ENCODE measurements around the gene PLEKHM2. TPM values are rescaled to one million over a fixed set of nuclear protein-coding genes. Genes with fewer than 3 reads are reported as not detected.
"Not testable (repeated sequence)": the region's sequence is repeated elsewhere in the genome, so short reads cannot be mapped to it uniquely, and the experiment has no call there.

PLEKHM2 gene
- total RNA-seq: 10 to 100 TPM; 23.7 to 45.7 (median 33.4) TPM

GRCh38 chr1:15684042-15684461 is at the start of gene PLEKHM2:
Gene PLEKHM2, plus strand, starts transcription at chr1:15684320. Its CDS starts 239 bp downstream, at chr1:15684559.
- ATAC-seq (replicated peaks in 6 of 8): peak; percentile 22 to 88 (median 76)
- Histone ChIP-seq H3K4me1 (replicated peaks in 1 of 2) (peaks cover 8 to 14% of the 10 kb centered on the region in 2 donors), H3K4me3 (peak within 1 kb of the TSS; percentile 54 to 95 (median 87)), H3K27ac (peak within 1 kb of the TSS; percentile 74 to 90)
- WGBS, 10 experiments: 0% methylated on average over 5 to 22 of the region's 52 CpGs; no CpG with 5 or more reads in 8 of the 10 experiments
- in situ Hi-C loops (cut with MboI; ENCODE audit: low pct_unique_long_range_greater_than_20kb in 2 of 9, low sequenced_read_pairs in 9 of 9, unreplicated experiment in 9 of 9): no loop called here

GRCh38 chr1:15636436-15636835 is 47.7 kb upstream of the PLEKHM2 start:
- Histone ChIP-seq H3K27ac (no peak overlapping the region), H3K4me3 (no peak overlapping the region), H3K4me1 (replicated peaks in 1 of 2) (no peaks in the 10 kb centered on the region)
- WGBS, 10 experiments: 93 to 100% (median 100%) methylated on average over 2 to 4 of the region's 4 CpGs; no CpG with 5 or more reads in 5 of the 10 experiments
- in situ Hi-C loops (cut with MboI; ENCODE audit: low pct_unique_long_range_greater_than_20kb in 2 of 9, low sequenced_read_pairs in 9 of 9, unreplicated experiment in 9 of 9): no loop called here
- no peak for ATAC-seq (replicated peaks in 6 of 8)

GRCh38 chr1:15637826-15638225 is 46.3 kb upstream of the PLEKHM2 start:
- no peak for ATAC-seq (replicated peaks in 6 of 8)
- Histone ChIP-seq H3K27ac (no peak overlapping the region), H3K4me1 (replicated peaks in 1 of 2) (no peaks in the 10 kb centered on the region), H3K4me3 (no peak overlapping the region)
- WGBS, 10 experiments: 62 to 100% (median 95%) methylated on average over 1 to 4 of the region's 4 CpGs; no CpG with 5 or more reads in 1 of the 10 experiments
- in situ Hi-C loops (cut with MboI; ENCODE audit: low pct_unique_long_range_greater_than_20kb in 2 of 9, low sequenced_read_pairs in 9 of 9, unreplicated experiment in 9 of 9): no loop called here

- no peak for ATAC-seq (replicated peaks in 6 of 8)
- Histone ChIP-seq H3K27ac (no peak overlapping the region), H3K4me1 (replicated peaks in 1 of 2) (no peaks in the 10 kb centered on the region), H3K4me3 (no peak overlapping the region)
- in situ Hi-C loops (cut with MboI; ENCODE audit: low pct_unique_long_range_greater_than_20kb in 2 of 9, low sequenced_read_pairs in 9 of 9, unreplicated experiment in 9 of 9): no loop called here
Measured at GRCh38 chr1:15639262-15639661, 44.9 kb upstream of the PLEKHM2 start.

GRCh38 chr1:15639931-15640330 is 44.2 kb upstream of the PLEKHM2 start:
- no peak for ATAC-seq (replicated peaks in 6 of 8)
- WGBS, 10 experiments: 80 to 100% (median 92%) methylated on average over 1 to 4 of the region's 4 CpGs; no CpG with 5 or more reads in 1 of the 10 experiments

GRCh38 chr1:15640667-15641066 is 43.5 kb upstream of the PLEKHM2 start:
- Histone ChIP-seq H3K4me3 (no peak overlapping the region), H3K27ac (no peak overlapping the region), H3K4me1 (replicated peaks in 1 of 2) (no peaks in the 10 kb centered on the region)
- WGBS, 10 experiments: 88 to 100% (median 98%) methylated on average over 1 to 3 of the region's 3 CpGs
- ATAC-seq (replicated peaks in 6 of 8): no peak
- in situ Hi-C loops (cut with MboI; ENCODE audit: low pct_unique_long_range_greater_than_20kb in 2 of 9, low sequenced_read_pairs in 9 of 9, unreplicated experiment in 9 of 9): no loop called here

More at GRCh38 chr1:15639931-15640330, 44.2 kb upstream of the PLEKHM2 start:
- Histone ChIP-seq H3K4me1 (replicated peaks in 1 of 2) (no peaks in the 10 kb centered on the region), H3K4me3 (no peak overlapping the region), H3K27ac (no peak overlapping the region)
- in situ Hi-C loops (cut with MboI; ENCODE audit: low pct_unique_long_range_greater_than_20kb in 2 of 9, low sequenced_read_pairs in 9 of 9, unreplicated experiment in 9 of 9): no loop called here

- in situ Hi-C loops (cut with MboI; ENCODE audit: low pct_unique_long_range_greater_than_20kb in 2 of 9, low sequenced_read_pairs in 9 of 9, unreplicated experiment in 9 of 9): no loop called here
- H3K4me1 ChIP-seq (replicated peaks in 1 of 2): no peaks in the 10 kb centered on the region
- no peak overlapping the region for H3K27ac ChIP-seq
- WGBS, 10 experiments: 86 to 100% (median 100%) methylated on average over 1 of the region's 1 CpG
- ATAC-seq (replicated peaks in 6 of 8): no peak
- no peak overlapping the region for H3K4me3 ChIP-seq
Measured at GRCh38 chr1:15649937-15650336, 34.2 kb upstream of the PLEKHM2 start.

GRCh38 chr1:15650433-15650832 is 33.7 kb upstream of the PLEKHM2 start:
- in situ Hi-C loops (cut with MboI; ENCODE audit: low pct_unique_long_range_greater_than_20kb in 2 of 9, low sequenced_read_pairs in 9 of 9, unreplicated experiment in 9 of 9): no loop called here
- H3K4me1 ChIP-seq (replicated peaks in 1 of 2): no peaks in the 10 kb centered on the region
- no peak for ATAC-seq (replicated peaks in 6 of 8)
- H3K4me3 ChIP-seq: no peak overlapping the region
- no peak overlapping the region for H3K27ac ChIP-seq
- 80 to 100% (median 100%) methylated on average over 1 to 2 of the region's 2 CpGs; no CpG with 5 or more reads in 2 of the 10 experiments for WGBS, 10 experiments

GRCh38 chr1:15652130-15652529 is 32.0 kb upstream of the PLEKHM2 start:
- H3K4me1 ChIP-seq (replicated peaks in 1 of 2); H3K4me3 ChIP-seq; ATAC-seq (replicated peaks in 6 of 8); H3K27ac ChIP-seq; in situ Hi-C loops (cut with MboI; ENCODE audit: low pct_unique_long_range_greater_than_20kb in 2 of 9, low sequenced_read_pairs in 9 of 9, unreplicated experiment in 9 of 9): not testable (repeated sequence)
- WGBS, 10 experiments: 83 to 100% (median 97%) methylated on average over 1 to 5 of the region's 6 CpGs; no CpG with 5 or more reads in 5 of the 10 experiments

- no peak for ATAC-seq (replicated peaks in 6 of 8)
- no peak overlapping the region for H3K4me3 ChIP-seq
- no peaks in the 10 kb centered on the region for H3K4me1 ChIP-seq (replicated peaks in 1 of 2)
- H3K27ac ChIP-seq: no peak overlapping the region
- WGBS, 10 experiments: 90 to 100% (median 97%) methylated on average over 1 to 6 of the region's 6 CpGs; no CpG with 5 or more reads in 1 of the 10 experiments
- in situ Hi-C loops (cut with MboI; ENCODE audit: low pct_unique_long_range_greater_than_20kb in 2 of 9, low sequenced_read_pairs in 9 of 9, unreplicated experiment in 9 of 9): no loop called here
Measured at GRCh38 chr1:15654091-15654690, 29.9 kb upstream of the PLEKHM2 start.

GRCh38 chr1:15656464-15656863 is 27.7 kb upstream of the PLEKHM2 start:
- 83 to 100% (median 93%) methylated on average over 1 to 3 of the region's 3 CpGs; no CpG with 5 or more reads in 2 of the 10 experiments for WGBS, 10 experiments

GRCh38 chr1:15657021-15657420 is 27.1 kb upstream of the PLEKHM2 start:
- H3K27ac ChIP-seq: no peak overlapping the region
- H3K4me3 ChIP-seq: no peak overlapping the region
- in situ Hi-C loops (cut with MboI; ENCODE audit: low pct_unique_long_range_greater_than_20kb in 2 of 9, low sequenced_read_pairs in 9 of 9, unreplicated experiment in 9 of 9): no loop called here
- ATAC-seq (replicated peaks in 6 of 8): no peak
- 0 to 100% (median 69%) methylated on average over 1 of the region's 1 CpG; no CpG with 5 or more reads in 2 of the 10 experiments for WGBS, 10 experiments
- H3K4me1 ChIP-seq (replicated peaks in 1 of 2): no peaks in the 10 kb centered on the region

More at GRCh38 chr1:15656464-15656863, 27.7 kb upstream of the PLEKHM2 start:
- H3K4me3 ChIP-seq: no peak overlapping the region
- H3K4me1 ChIP-seq (replicated peaks in 1 of 2): no peaks in the 10 kb centered on the region
- no peak overlapping the region for H3K27ac ChIP-seq
- in situ Hi-C loops (cut with MboI; ENCODE audit: low pct_unique_long_range_greater_than_20kb in 2 of 9, low sequenced_read_pairs in 9 of 9, unreplicated experiment in 9 of 9): no loop called here
- no peak for ATAC-seq (replicated peaks in 6 of 8)

GRCh38 chr1:15660151-15660550 is 24.0 kb upstream of the PLEKHM2 start:
- Histone ChIP-seq H3K4me3 (no peak overlapping the region), H3K27ac (no peak overlapping the region), H3K4me1 (replicated peaks in 1 of 2) (no peaks in the 10 kb centered on the region)
- ATAC-seq (replicated peaks in 6 of 8): no peak
- 83 to 100% (median 96%) methylated on average over 1 to 3 of the region's 3 CpGs for WGBS, 10 experiments
- in situ Hi-C loops (cut with MboI; ENCODE audit: low pct_unique_long_range_greater_than_20kb in 2 of 9, low sequenced_read_pairs in 9 of 9, unreplicated experiment in 9 of 9): no loop called here

- WGBS, 10 experiments: 83 to 100% (median 100%) methylated on average over 1 to 2 of the region's 2 CpGs; no CpG with 5 or more reads in 3 of the 10 experiments
- in situ Hi-C loops (cut with MboI; ENCODE audit: low pct_unique_long_range_greater_than_20kb in 2 of 9, low sequenced_read_pairs in 9 of 9, unreplicated experiment in 9 of 9): no loop called here
- no peaks in the 10 kb centered on the region for H3K4me1 ChIP-seq (replicated peaks in 1 of 2)
- no peak overlapping the region for H3K4me3 ChIP-seq
- no peak overlapping the region for H3K27ac ChIP-seq
- no peak for ATAC-seq (replicated peaks in 6 of 8)
Measured at GRCh38 chr1:15662477-15662876, 21.6 kb upstream of the PLEKHM2 start.
